HepG2 (cell line): Measurements from ENCODE around the gene PIM3. TPM values are rescaled to one million over a fixed set of nuclear protein-coding genes. Genes with fewer than 3 reads are reported as not detected.

Experiments used
- ATF7-NPFF ChIP-seq: sonication (generic); formaldehyde crosslinking; IDR thresholded peaks from 2 replicates; pipeline ENCODE4 v1.8.1; 2023; ENCODE audit warnings: mild to moderate bottlenecking, low read depth, missing genetic modification reagents, moderate library complexity
- GLI4 ChIP-seq: sonication (generic); formaldehyde crosslinking; IDR thresholded peaks from 2 replicates; pipeline ENCODE4 v1.5.1; 2020; ENCODE audit warnings: missing genetic modification reagents, mild to moderate bottlenecking, moderate library complexity, borderline replicate concordance
- HNRNPLL ChIP-seq: fragments of 200-400 bp; formaldehyde crosslinking; IDR thresholded peaks from 2 replicates; pipeline ENCODE4 v1.6.1; 2017; ENCODE audit warnings: mild to moderate bottlenecking, low read depth, low read length; ENCODE audit not compliant: poor library complexity, severe bottlenecking
- KAT8 ChIP-seq: IDR thresholded peaks from 2 replicates; pipeline ENCODE4 v1.6.1; 2016; ENCODE audit warnings: missing genetic modification reagents, missing compliant biosample characterization
- MAZ ChIP-seq, 2 experiments: sonication (generic) in 1 of 2; formaldehyde crosslinking in 1 of 2; IDR thresholded peaks; 2 replicates each; pipeline versions ENCODE4 v1.5.0 to v1.6.1; 2012 to 2020; ENCODE audit warnings: low read depth in 2 of 2, mild to moderate bottlenecking in 2 of 2, borderline replicate concordance in 1 of 2, improper control_type of control experiment in 1 of 2, low read length in 1 of 2, missing genetic modification reagents in 1 of 2, moderate library complexity in 1 of 2
- NFATC3 ChIP-seq: sonication (generic); formaldehyde crosslinking; IDR thresholded peaks from 2 replicates; pipeline ENCODE4 v1.5.1; 2020; ENCODE audit warnings: mild to moderate bottlenecking, missing genetic modification reagents
- NFRKB ChIP-seq: fragments of 450-650 bp; IDR thresholded peaks from 2 replicates; pipeline ENCODE4 v1.6.1; 2017
- POLR2AphosphoS2 ChIP-seq: IDR thresholded peaks from 2 replicates; pipeline ENCODE4 v1.6.1; 2011; ENCODE audit warnings: low read depth, low read length, improper control_type of control experiment
- RAD51 ChIP-seq: fragments of 450-650 bp; IDR thresholded peaks from 2 replicates; pipeline ENCODE4 v1.6.1; 2016; ENCODE audit warnings: borderline replicate concordance
- SRSF9 ChIP-seq: fragments of 200-400 bp; formaldehyde crosslinking; IDR thresholded peaks from 2 replicates; pipeline ENCODE4 v1.6.1; 2018; ENCODE audit warnings: borderline replicate concordance, mild to moderate bottlenecking, low read depth, low read length; ENCODE audit not compliant: insufficient read depth, poor library complexity, severe bottlenecking
- TAF15 ChIP-seq: fragments of 200-400 bp; formaldehyde crosslinking; IDR thresholded peaks from one replicate; pipeline ENCODE4 v1.6.1; 2018; ENCODE audit warnings: mild to moderate bottlenecking, low read depth, low read length; ENCODE audit not compliant: poor library complexity, severe bottlenecking
- TCF12 ChIP-seq, 2 experiments: fragments of 450-650 bp in 1 of 2; sonication (generic) in 1 of 2; formaldehyde crosslinking in 1 of 2; IDR thresholded peaks; 2 replicates each; pipeline versions ENCODE4 v1.6.1 to v1.8.0; 2017 to 2022; ENCODE audit warnings: antibody characterized with exemption in 1 of 2, mild to moderate bottlenecking in 1 of 2, missing genetic modification reagents in 1 of 2, moderate library complexity in 1 of 2
- THYN1 ChIP-seq: sonication (generic); formaldehyde crosslinking; IDR thresholded peaks from 2 replicates; pipeline ENCODE4 v1.8.1; 2023; ENCODE audit warnings: low read depth, mild to moderate bottlenecking, moderate library complexity, missing genetic modification reagents, borderline replicate concordance
- ZFP36 ChIP-seq: fragments of 150-350 bp; IDR thresholded peaks from 2 replicates; pipeline ENCODE4 v1.6.1; 2018; ENCODE audit warnings: borderline replicate concordance, low read length, low read depth; ENCODE audit not compliant: partially characterized antibody
- ZNF124 ChIP-seq: sonication (generic); formaldehyde crosslinking; IDR thresholded peaks from 2 replicates; pipeline ENCODE4 v1.4.0; 2020; ENCODE audit warnings: missing genetic modification reagents
- ZNF737 ChIP-seq: sonication (generic); formaldehyde crosslinking; IDR thresholded peaks from 2 replicates; pipeline ENCODE4 v1.5.0; 2020; ENCODE audit warnings: missing genetic modification reagents, mild to moderate bottlenecking, borderline replicate concordance
- ZNF768 ChIP-seq: sonication (generic); formaldehyde crosslinking; IDR thresholded peaks from 2 replicates; pipeline ENCODE4 v1.4.0; 2020; ENCODE audit warnings: missing genetic modification reagents
- polyA plus RNA-seq, 8 experiments: library from polyadenylated mRNA; depleted of rRNA in 3 of 8; stranded (reverse) in 7 of 8; unstranded in 1 of 8; fragments of >200 nt; fragmentation: Illumina TruSeq in 4 of 8; extraction: Trizol in 4 of 8; gene quantifications; 2 replicates each; pipeline versions ENCODE4 v1.2.1 to v1.2.3, GENCODE V29; 2011 to 2016; ENCODE audit warnings: low read depth in 4 of 8, missing spikeins in 1 of 8, mixed read lengths in 1 of 8; ENCODE audit not compliant: insufficient read depth in 1 of 8
- total RNA-seq, 5 experiments: library from RNA; depleted of rRNA; stranded (reverse); fragments of >200 nt; fragmentation: Illumina TruSeq; extraction: Trizol; gene quantifications; 2 replicates each; pipeline ENCODE4 v1.2.3, GENCODE V29; 2016; ENCODE audit warnings: low read depth in 1 of 5
- TF ChIP-seq, protein P1 (sequence below): sonication (generic); formaldehyde crosslinking; IDR thresholded peaks from 2 replicates; pipeline ENCODE4 v1.4.0; 2020; ENCODE audit warnings: missing genetic modification reagents
- TF ChIP-seq, protein P2 (sequence below): sonication (generic); formaldehyde crosslinking; IDR thresholded peaks from 2 replicates; pipeline ENCODE4 v1.5.1; 2020; ENCODE audit warnings: mild to moderate bottlenecking, missing genetic modification reagents, moderate library complexity
- TF ChIP-seq, protein P3 (sequence below): sonication (generic); formaldehyde crosslinking; IDR thresholded peaks from 2 replicates; pipeline ENCODE4 v1.5.0; 2020; ENCODE audit warnings: missing genetic modification reagents

PIM3 gene
- total and polyA plus RNA-seq, 2 of the 13 experiments (the other 11 are each of a cell fraction or from before 2014, with no cell fraction given): 21.6 to 31.2 TPM

DNA sequence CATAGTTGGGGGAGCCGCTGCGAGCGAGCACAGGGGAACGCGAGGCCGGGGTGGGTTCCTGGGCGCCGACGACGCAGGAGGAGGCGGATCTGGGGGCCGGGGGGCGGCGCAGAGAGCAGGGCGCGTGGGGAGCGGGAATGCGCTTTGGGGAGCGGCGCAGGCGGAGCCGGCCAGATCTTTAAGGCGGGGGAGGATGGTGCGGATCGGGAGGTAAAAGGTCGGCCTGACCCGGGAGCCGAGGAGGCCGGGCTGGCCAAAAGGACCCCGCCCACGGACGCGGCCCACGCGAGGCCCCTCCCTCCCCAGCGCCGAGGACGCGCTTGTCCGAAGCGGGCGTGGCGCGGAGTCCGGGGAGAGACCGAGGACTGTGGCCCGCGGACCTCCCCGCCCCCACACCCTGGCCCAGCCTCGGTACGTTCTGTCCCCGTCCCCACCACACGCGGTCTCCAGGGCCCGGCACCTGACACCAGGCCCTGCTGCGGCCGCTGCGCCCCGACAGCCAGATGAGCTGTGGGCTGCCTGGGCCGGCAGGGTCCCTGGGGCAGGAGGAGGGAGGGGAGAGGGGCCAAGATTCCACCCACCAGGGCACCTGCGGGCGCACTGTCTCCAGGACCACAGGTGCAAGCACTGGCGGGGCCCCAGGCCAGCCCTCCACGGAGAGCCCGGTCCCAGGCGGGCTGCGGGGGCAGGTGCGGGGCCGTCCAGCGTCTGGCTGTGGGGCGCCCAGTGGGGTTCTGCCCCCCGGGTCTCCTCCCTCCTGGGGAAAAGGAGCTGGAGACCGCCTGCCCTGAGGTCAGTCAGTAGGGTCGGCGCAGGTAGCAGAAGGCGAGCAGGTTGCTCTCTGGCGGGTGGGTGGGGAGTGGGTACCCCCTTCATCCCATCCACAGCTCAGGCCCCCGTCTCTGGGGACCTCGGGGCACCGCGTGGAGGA lies 10.9 kb downstream of the PIM3 start (continued):
- TF ChIP-seq, protein P1, sequence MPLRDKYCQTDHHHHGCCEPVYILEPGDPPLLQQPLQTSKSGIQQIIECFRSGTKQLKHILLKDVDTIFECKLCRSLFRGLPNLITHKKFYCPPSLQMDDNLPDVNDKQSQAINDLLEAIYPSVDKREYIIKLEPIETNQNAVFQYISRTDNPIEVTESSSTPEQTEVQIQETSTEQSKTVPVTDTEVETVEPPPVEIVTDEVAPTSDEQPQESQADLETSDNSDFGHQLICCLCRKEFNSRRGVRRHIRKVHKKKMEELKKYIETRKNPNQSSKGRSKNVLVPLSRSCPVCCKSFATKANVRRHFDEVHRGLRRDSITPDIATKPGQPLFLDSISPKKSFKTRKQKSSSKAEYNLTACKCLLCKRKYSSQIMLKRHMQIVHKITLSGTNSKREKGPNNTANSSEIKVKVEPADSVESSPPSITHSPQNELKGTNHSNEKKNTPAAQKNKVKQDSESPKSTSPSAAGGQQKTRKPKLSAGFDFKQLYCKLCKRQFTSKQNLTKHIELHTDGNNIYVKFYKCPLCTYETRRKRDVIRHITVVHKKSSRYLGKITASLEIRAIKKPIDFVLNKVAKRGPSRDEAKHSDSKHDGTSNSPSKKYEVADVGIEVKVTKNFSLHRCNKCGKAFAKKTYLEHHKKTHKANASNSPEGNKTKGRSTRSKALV (CRISPR knock-in tag): peak; percentile 83; the same call in 1 of the 2 replicates
- TF ChIP-seq TCF12 (IDR thresholded peaks at IDR 0.05) (no peak), TCF12 (CRISPR knock-in tag; IDR thresholded peaks at IDR 0.05) (peak; percentile 67; the same call in 1 of the 2 replicates), RAD51 (no peak), ZNF124 (CRISPR knock-in tag) (no peak), NFRKB (no peak), THYN1 (CRISPR knock-in tag) (no peak), SRSF9 (no peak), ZFP36 (no peak), MAZ (IDR thresholded peaks at IDR 0.05; ENCODE audit: borderline replicate concordance, low read depth, low read length) (no peak), MAZ (CRISPR knock-in tag; IDR thresholded peaks at IDR 0.05; ENCODE audit: low read depth) (0 out of 2 replicates have a peak, but pooled peaks have one; percentile 50), POLR2AphosphoS2 (no peak), TAF15 (no peak), NFATC3 (CRISPR knock-in tag) (no peak), ATF7-NPFF (peak; percentile 28; the same call in 1 of the 2 replicates), GLI4 (CRISPR knock-in tag) (no peak), ZNF768 (CRISPR knock-in tag) (no peak), ZNF737 (CRISPR knock-in tag) (no peak), KAT8 (CRISPR knock-in tag) (no peak), HNRNPLL (peak; percentile 81)
- TF ChIP-seq, protein P2, sequence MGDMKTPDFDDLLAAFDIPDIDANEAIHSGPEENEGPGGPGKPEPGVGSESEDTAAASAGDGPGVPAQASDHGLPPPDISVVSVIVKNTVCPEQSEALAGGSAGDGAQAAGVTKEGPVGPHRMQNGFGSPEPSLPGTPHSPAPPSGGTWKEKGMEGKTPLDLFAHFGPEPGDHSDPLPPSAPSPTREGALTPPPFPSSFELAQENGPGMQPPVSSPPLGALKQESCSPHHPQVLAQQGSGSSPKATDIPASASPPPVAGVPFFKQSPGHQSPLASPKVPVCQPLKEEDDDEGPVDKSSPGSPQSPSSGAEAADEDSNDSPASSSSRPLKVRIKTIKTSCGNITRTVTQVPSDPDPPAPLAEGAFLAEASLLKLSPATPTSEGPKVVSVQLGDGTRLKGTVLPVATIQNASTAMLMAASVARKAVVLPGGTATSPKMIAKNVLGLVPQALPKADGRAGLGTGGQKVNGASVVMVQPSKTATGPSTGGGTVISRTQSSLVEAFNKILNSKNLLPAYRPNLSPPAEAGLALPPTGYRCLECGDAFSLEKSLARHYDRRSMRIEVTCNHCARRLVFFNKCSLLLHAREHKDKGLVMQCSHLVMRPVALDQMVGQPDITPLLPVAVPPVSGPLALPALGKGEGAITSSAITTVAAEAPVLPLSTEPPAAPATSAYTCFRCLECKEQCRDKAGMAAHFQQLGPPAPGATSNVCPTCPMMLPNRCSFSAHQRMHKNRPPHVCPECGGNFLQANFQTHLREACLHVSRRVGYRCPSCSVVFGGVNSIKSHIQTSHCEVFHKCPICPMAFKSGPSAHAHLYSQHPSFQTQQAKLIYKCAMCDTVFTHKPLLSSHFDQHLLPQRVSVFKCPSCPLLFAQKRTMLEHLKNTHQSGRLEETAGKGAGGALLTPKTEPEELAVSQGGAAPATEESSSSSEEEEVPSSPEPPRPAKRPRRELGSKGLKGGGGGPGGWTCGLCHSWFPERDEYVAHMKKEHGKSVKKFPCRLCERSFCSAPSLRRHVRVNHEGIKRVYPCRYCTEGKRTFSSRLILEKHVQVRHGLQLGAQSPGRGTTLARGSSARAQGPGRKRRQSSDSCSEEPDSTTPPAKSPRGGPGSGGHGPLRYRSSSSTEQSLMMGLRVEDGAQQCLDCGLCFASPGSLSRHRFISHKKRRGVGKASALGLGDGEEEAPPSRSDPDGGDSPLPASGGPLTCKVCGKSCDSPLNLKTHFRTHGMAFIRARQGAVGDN (CRISPR knock-in tag): peak; percentile 66
- TF ChIP-seq, protein P3, sequence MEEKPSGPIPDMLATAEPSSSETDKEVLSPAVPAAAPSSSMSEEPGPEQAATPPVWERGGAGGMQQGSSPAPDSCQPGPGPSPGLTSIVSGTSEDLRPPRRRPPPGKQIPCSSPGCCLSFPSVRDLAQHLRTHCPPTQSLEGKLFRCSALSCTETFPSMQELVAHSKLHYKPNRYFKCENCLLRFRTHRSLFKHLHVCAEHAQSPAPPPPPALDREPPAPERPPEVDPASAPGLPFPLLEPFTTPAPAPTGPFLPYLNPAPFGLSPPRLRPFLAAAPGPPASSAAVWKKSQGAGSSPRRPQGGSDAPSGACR (CRISPR knock-in tag): no peak
